Endothelial cell of umbilical vein (primary cell): ENCODE data around the gene IQGAP2.

ENCODE experiments used
- CTCF ChIP-seq, 2 donors: IDR thresholded peaks; 1 replicate in 1 of 2; 2 replicates in 1 of 2; pipeline ENCODE4 v1.5.1; 2011; ENCODE audit warnings: low read length in 2 of 2, mild to moderate bottlenecking in 2 of 2, moderate library complexity in 2 of 2, control low read depth in 1 of 2, inconsistent platforms in 1 of 2, low read depth in 1 of 2; ENCODE audit not compliant: insufficient read depth in 1 of 2; ENCODE audit errors: extremely low read depth in 1 of 2
- EZH2 ChIP-seq: IDR thresholded peaks from 2 replicates; pipeline ENCODE4 v1.6.1; 2012; ENCODE audit warnings: borderline replicate concordance, low read depth, mild to moderate bottlenecking, moderate library complexity, low read length, inconsistent platforms; ENCODE audit not compliant: severe bottlenecking
- FOS ChIP-seq: IDR thresholded peaks from 2 replicates; pipeline ENCODE4 v1.6.1; 2011; ENCODE audit warnings: mild to moderate bottlenecking, low read length, moderate library complexity, borderline replicate concordance; ENCODE audit not compliant: insufficient read depth
- JUN ChIP-seq: IDR thresholded peaks from 2 replicates; pipeline ENCODE4 v1.6.1; 2011; ENCODE audit warnings: borderline replicate concordance, low read depth; ENCODE audit not compliant: insufficient read length, insufficient read depth
- MAX ChIP-seq: IDR thresholded peaks from 2 replicates; pipeline ENCODE4 v1.6.1; 2011; ENCODE audit not compliant: insufficient read depth, insufficient read length
- MYC ChIP-seq: IDR thresholded peaks from one replicate; pipeline ENCODE4 v1.6.1; 2011; ENCODE audit warnings: mild to moderate bottlenecking, low read depth, low read length
- POLR2A ChIP-seq: IDR thresholded peaks from 2 replicates; pipeline ENCODE4 v1.6.1; 2012; ENCODE audit warnings: low read depth, mild to moderate bottlenecking, control low read depth, low read length
- POLR2AphosphoS5 ChIP-seq: IDR thresholded peaks from 2 replicates; pipeline ENCODE4 v1.6.1; 2012; ENCODE audit warnings: low read depth, mild to moderate bottlenecking, control low read depth, low read length, moderate library complexity; ENCODE audit not compliant: insufficient read depth

GRCh38 chr5:76690037-76690679 is 287.1 kb downstream of the IQGAP2 start:
- TF ChIP-seq CTCF (IDR thresholded peaks at IDR 0.05; ENCODE audit: extremely low read depth in 1 of 2, insufficient read depth in 1 of 2, low read depth in 1 of 2, low read length in 2 of 2) (no peak), EZH2 (no peak), POLR2A (no peak), JUN (no peak), POLR2AphosphoS5 (no peak), MYC (no peak), FOS (no peak), MAX (no peak)
